Parathyroid adenoma (tissue), 2 donors: ENCODE data around the gene HUWE1.

Experiments
- H2AFZ ChIP-seq: fragments of 300-600 bp; sonication (generic); one replicate; pipeline ENCODE4 v1.7.0; 2017; ENCODE audit warnings: antibody characterized with exemption, mild to moderate bottlenecking
- H3K27ac ChIP-seq: fragments of 300-600 bp; sonication (generic); one replicate; pipeline ENCODE4 v1.7.0; 2017
- H3K27me3 ChIP-seq: fragments of 300-600 bp; sonication (generic); one replicate; pipeline ENCODE4 v1.7.0; 2017; ENCODE audit warnings: low read length; ENCODE audit not compliant: control insufficient read depth, insufficient read depth
- H3K36me3 ChIP-seq: fragments of 300-600 bp; sonication (generic); one replicate; pipeline ENCODE4 v1.7.0; 2017; ENCODE audit warnings: low read length; ENCODE audit not compliant: control insufficient read depth, insufficient read depth
- H3K4me1 ChIP-seq: fragments of 300-600 bp; sonication (generic); one replicate; pipeline ENCODE4 v1.7.0; 2017; ENCODE audit warnings: control low read depth
- H3K4me2 ChIP-seq: fragments of 300-600 bp; sonication (generic); one replicate; pipeline ENCODE4 v1.7.0; 2017; ENCODE audit warnings: low read length
- H3K4me3 ChIP-seq: fragments of 300-600 bp; sonication (generic); one replicate; pipeline ENCODE4 v1.7.0; 2017; ENCODE audit warnings: low read depth, low read length
- H3K79me2 ChIP-seq: fragments of 300-600 bp; sonication (generic); one replicate; pipeline ENCODE4 v1.7.0; 2017; ENCODE audit warnings: control low read depth
- H3K9ac ChIP-seq: fragments of 300-600 bp; sonication (generic); one replicate; pipeline ENCODE4 v1.7.0; 2017; ENCODE audit warnings: mild to moderate bottlenecking
- H3K9me3 ChIP-seq: fragments of 300-600 bp; sonication (generic); one replicate; pipeline ENCODE4 v1.7.0; 2017; ENCODE audit warnings: low read length; ENCODE audit not compliant: control insufficient read depth
- CTCF ChIP-seq: fragments of 300-600 bp; sonication (generic); IDR thresholded peaks from one replicate; pipeline ENCODE4 v1.7.0; 2017; ENCODE audit warnings: antibody characterized with exemption, mild to moderate bottlenecking
- donor health status: primary hyperparathyroidism.

HUWE1 gene

GRCh38 chrX:53605004-53605403 lies 81.5 kb downstream of the HUWE1 start:
- H3K9me3 ChIP-seq, result no peaks in the 10 kb centered on the region
- no peak overlapping the region for H3K9ac ChIP-seq
- H3K4me1 ChIP-seq, result peaks cover 7% of the 10 kb centered on the region
- no peak overlapping the region for H2AFZ ChIP-seq
- no peak overlapping the region for H3K4me3 ChIP-seq
- peaks cover 1% of the 10 kb centered on the region for H3K79me2 ChIP-seq
- H3K36me3 ChIP-seq, result no peaks in the 10 kb centered on the region
- H3K27me3 ChIP-seq, result no peaks in the 10 kb centered on the region
- no peak overlapping the region for H3K27ac ChIP-seq
- H3K4me2 ChIP-seq, result no peak overlapping the region
- no peak for TF ChIP-seq CTCF

- no peak overlapping the region for H3K4me2 ChIP-seq
Measured at GRCh38 chrX:53599781-53600396, 86.6 kb downstream of the HUWE1 start.

GRCh38 chrX:53598169-53598568 lies 88.3 kb downstream of the HUWE1 start:
- Histone ChIP-seq H3K27me3 (no peaks in the 10 kb centered on the region), H3K4me1 (peaks cover 3% of the 10 kb centered on the region), H2AFZ (no peak overlapping the region), H3K36me3 (no peaks in the 10 kb centered on the region), H3K4me3 (no peak overlapping the region), H3K9me3 (no peaks in the 10 kb centered on the region), H3K27ac (no peak overlapping the region), H3K79me2 (peaks cover 5% of the 10 kb centered on the region), H3K9ac (no peak overlapping the region), H3K4me2 (no peak overlapping the region)
- no peak for TF ChIP-seq CTCF

More at GRCh38 chrX:53599781-53600396, 86.6 kb downstream of the HUWE1 start:
- Histone ChIP-seq H2AFZ (no peak overlapping the region), H3K4me3 (no peak overlapping the region), H3K27me3 (no peaks in the 10 kb centered on the region), H3K9me3 (no peaks in the 10 kb centered on the region), H3K4me1 (peaks cover 7% of the 10 kb centered on the region), H3K79me2 (peaks cover 5% of the 10 kb centered on the region), H3K9ac (no peak overlapping the region), H3K27ac (no peak overlapping the region), H3K36me3 (no peaks in the 10 kb centered on the region)
- no peak for TF ChIP-seq CTCF

GRCh38 chrX:53595266-53595810 lies 91.2 kb downstream of the HUWE1 start:
- no peak for TF ChIP-seq CTCF
- Histone ChIP-seq H3K9ac (no peak overlapping the region), H3K27ac (no peak overlapping the region), H2AFZ (no peak overlapping the region), H3K27me3 (no peaks in the 10 kb centered on the region), H3K4me1 (no peaks in the 10 kb centered on the region), H3K4me3 (no peak overlapping the region), H3K79me2 (peaks cover 5% of the 10 kb centered on the region), H3K4me2 (no peak overlapping the region), H3K9me3 (no peaks in the 10 kb centered on the region), H3K36me3 (no peaks in the 10 kb centered on the region)

GRCh38 chrX:53594354-53594753 lies 92.2 kb downstream of the HUWE1 start:
- Histone ChIP-seq H3K4me3 (no peak overlapping the region), H3K79me2 (no peaks in the 10 kb centered on the region), H3K4me2 (no peak overlapping the region), H3K27ac (no peak overlapping the region), H2AFZ (no peak overlapping the region), H3K27me3 (no peaks in the 10 kb centered on the region), H3K36me3 (no peaks in the 10 kb centered on the region), H3K9ac (no peak overlapping the region), H3K9me3 (no peaks in the 10 kb centered on the region), H3K4me1 (no peaks in the 10 kb centered on the region)
- no peak for TF ChIP-seq CTCF
